GM21737 (cell line): Measurements from ENCODE around the gene ME1.
"Not testable (repeated sequence)": the region's sequence is repeated elsewhere in the genome, so short reads cannot be mapped to it uniquely, and the experiment has no call there.

Experiments
- ATAC-seq: cut with Tn5 transposase; IDR thresholded peaks from one replicate; pipeline ENCODE4 v1.9.1; 2021; ENCODE audit warnings: mild to moderate bottlenecking, moderate library complexity; ENCODE audit not compliant: unreplicated experiment

Gene ME1

GRCh38 chr6:83359638-83360037, 71.2 kb downstream of the ME1 start:
- ATAC-seq, result no peak

GRCh38 chr6:83354747-83355146, 76.1 kb downstream of the ME1 start:
- no peak for ATAC-seq

- no peak for ATAC-seq
Observed at GRCh38 chr6:83352424-83353061, 78.3 kb downstream of the ME1 start.

- no peak for ATAC-seq
Observed at GRCh38 chr6:83343121-83343520, 87.7 kb downstream of the ME1 start.

- ATAC-seq, result no peak
Observed at GRCh38 chr6:83341765-83342164, 89.1 kb downstream of the ME1 start.

GRCh38 chr6:83333916-83334315, 96.9 kb downstream of the ME1 start:
- not testable (repeated sequence) for ATAC-seq

- no peak for ATAC-seq
Observed at GRCh38 chr6:83333500-83333899, 97.4 kb downstream of the ME1 start.

GRCh38 chr6:83314693-83315092, 116.2 kb downstream of the ME1 start:
- no peak for ATAC-seq

DNA sequence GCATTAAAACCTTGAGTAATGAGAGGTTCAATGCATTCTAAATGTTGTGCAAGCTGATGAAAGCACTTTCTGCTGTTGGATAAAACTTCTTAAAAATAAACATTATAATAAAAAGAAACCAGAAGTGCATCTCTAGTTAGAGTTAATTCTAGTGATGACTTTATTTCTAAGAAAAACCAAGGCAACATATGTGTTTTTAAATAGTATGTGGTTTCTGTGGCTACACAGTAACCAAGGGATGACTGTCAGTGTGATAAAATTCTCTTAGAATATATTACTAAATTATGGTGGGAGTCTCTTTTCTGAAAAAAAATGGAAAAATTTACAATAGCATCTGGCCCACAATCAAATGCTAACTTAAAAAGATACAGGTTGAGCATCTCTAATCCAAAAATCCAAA, 117.0 kb downstream of the ME1 start:
- ATAC-seq, result no peak

DNA sequence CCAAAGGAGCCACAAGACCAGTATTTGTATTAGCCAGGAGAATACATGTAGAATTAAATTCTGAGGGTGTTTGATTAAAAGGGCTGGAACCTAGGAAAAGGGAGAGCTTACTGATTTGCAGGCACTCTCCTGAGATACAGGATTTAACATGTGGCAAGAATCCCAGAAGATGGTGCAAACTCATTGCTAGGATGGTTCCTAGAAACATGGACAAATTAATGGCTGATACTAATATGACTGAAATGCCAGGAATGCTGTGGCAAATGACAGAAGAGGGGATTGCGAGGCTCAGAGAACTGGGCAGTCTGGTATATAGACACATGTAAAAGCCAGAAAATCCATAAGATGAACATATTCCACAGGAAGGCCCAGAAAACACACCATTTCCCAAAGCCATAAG, 119.6 kb downstream of the ME1 start:
- ATAC-seq, result no peak

DNA sequence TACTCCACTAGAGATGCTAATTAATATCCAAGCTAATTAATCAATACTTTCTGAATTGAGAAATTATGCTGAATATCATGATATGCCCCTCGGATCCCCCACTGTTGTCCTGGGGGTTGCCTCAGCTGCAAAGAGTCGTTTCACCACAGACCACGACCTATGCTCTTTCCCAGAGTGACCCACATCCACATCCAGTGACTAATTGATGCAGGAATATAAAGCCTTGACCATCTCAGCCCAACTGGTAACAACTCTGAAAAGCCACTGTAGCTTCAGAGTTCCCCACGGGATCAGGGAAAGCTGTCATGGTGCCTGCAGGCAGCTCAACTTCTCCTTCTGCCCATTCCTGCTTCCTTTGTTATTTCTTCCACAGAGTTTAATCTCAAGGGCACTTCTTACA, 120.8 kb downstream of the ME1 start:
- ATAC-seq, result no peak

GRCh38 chr6:83309344-83309743, 121.5 kb downstream of the ME1 start:
- no peak for ATAC-seq

DNA sequence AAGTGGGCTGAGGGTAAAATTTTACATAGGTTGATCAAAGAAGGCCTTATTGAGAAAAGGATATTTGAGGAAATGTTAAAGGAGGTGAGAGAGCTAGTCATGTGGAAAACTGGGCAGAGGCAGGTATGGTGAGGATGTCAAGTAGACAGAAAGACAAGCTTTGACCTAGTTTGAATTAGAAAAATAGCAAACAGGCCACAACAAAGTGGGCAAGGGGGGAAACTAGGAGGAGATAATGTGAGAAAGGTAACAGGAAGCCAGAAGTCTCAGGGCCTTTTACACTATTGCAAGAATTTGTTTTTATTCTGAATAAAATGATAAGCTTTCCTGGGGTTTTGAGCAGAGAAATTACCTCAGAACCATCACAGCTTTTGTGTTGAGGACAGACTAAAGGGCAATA, 122.0 kb downstream of the ME1 start:
- no peak for ATAC-seq

GRCh38 chr6:83307849-83308248, 123.0 kb downstream of the ME1 start:
- no peak for ATAC-seq

DNA sequence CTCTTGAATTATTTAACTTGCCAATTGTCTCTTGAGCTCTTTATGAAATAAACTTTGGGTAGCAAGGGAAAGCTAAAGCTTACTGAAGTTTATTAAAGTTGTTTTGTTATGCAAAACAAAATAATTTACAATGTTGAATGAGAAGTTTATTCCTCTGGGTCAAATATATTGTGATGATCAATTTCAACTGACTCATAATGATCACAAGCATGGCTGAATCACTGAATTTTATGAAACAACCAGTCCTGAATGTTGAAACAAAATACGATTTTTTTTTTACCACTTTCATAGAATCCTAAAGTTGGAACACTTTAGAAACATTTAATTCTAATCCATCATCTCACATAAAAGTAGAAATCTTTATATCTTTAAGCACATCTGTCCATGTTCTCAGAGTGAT, 127.4 kb downstream of the ME1 start:
- ATAC-seq, result no peak

DNA sequence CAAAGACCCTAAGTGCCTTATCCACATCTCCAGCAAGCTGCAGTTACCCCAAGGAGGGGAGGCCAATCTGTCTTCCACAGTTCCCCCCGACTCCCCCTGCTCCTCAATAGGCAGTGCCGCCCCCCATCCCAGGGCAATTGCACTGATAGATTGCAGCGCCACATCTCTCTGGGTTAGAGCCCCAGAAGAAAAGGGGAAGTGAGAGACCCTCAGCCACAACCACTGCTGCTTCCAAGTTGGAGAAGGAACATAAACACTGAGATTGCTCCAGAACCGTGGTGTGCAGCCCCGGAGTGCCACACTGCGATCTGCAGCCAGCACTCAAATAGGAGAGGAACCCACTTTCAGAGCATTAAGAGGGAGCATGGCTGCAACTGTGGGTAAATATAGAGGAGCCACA, 136.2 kb downstream of the ME1 start:
- no peak for ATAC-seq

DNA sequence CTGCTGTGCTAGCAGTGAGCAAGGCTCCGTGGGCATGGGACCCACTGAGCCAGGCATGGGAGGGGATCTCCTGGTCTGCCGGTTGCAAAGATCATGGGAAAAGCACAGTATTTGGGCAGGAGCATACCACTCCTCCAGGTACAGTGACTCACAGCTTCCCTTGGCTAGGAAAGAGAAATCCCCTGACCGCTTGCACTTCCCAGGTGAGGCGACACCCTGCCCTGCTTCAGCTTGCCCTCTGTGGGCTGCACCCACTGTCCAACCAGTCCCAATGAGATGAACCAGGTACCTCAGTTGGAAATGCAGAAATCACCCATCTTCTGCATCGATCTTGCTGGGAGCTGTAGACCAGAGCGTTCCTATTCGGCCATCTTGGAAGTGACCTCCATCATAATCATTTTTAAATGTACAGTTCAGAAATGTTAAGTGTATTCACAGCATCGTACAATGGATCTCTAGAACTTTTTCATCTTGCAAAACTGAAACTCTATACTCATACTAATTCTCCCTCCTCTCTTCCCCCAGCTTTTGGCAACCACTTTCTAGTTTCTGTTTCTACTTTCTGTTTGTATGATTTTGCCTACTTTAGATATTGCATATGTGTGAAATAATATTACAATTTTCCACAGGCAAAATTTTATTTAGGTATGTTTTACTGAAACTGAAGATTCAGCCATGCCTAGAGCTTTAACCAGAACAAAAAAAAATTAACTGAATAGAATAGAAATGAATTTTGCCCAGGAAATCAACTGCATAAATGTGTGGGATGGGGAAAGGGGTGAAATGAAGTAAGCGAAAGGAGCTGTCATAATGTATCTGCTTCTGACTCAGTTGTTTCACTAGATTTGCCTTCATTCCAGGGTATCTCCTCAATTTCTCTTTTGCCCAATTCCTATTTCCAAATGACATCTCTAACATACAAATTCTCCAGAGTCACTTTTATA, 137.7 kb downstream of the ME1 start:
- ATAC-seq, result peak; percentile 81

DNA sequence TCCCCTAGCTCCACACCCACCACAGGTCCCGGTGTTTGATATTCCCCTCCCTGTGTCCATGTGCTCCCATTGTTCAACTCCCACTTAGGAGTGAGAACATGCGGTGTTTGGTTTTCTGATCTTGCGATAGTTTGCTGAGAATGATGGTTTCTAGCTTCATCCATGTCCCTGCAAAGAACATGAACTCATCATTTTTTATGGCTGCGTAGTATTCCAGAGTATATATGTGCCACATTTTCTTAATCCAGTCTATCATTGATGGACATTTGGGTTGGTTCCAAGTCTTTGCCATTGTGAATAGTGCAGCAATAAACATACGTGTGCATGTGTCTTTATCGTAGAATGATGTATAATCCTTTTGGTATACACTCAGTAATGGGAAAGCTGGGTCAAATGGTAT, 143.6 kb downstream of the ME1 start:
- ATAC-seq, result not testable (repeated sequence)

DNA sequence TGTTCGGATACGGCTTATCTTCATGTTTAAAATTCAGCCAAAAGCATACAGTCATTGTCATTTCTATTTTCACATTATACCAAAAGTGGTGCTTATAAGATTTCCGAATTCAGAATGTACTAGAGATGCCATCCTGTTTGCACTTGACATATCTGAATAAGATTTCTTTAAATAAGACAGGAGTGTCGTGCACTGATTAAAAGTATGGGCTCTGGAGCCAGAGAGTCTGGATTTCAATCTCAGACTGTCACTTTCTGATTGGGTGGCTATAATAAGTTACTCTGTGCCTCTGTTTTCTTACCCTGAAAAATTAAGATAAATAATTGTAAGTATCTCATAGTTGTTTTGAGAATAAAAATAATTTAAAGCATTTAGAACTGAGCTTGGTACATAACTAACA, 144.9 kb downstream of the ME1 start:
- ATAC-seq, result no peak

DNA sequence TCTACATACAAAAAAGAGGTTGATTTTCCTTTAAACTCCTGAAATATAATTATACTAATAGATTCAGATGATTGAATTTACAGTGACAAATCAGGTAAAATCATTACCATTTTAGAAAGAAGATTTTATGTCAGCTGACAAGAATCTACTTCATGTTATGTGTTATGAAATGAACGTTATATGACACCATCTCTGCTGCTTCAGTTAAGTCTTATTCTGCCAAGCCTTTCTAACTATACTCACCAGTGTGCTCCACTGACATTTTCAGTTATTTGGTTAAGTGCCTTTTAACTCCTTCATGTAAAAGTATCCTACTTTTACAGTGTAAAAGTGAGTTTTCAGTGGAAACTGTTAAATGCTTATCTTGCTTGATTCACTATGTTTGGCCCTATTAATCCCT, 157.3 kb downstream of the ME1 start:
- ATAC-seq, result no peak

GRCh38 chr6:83270971-83271719, 159.7 kb downstream of the ME1 start:
- no peak for ATAC-seq

- ATAC-seq, result no peak
Observed at GRCh38 chr6:83265384-83265783, 165.5 kb downstream of the ME1 start.
